A673 (cell line): ENCODE results near the gene TP53BP2. TPM values are rescaled to one million over a fixed set of nuclear protein-coding genes. Genes with fewer than 3 reads are reported as not detected.

ENCODE experiments used
- BruUV-seq: library from RNA; stranded (reverse); fragments of 400-500 nt; replicated peaks from 2 replicates; lab custom pipeline; 2021; lab: Mats Ljungman, UMichigan
- CTCF ChIA-PET: fragments of 300-600 bp; sonication (Branson Sonifier 250); formaldehyde crosslinking; loops from one replicate; lab custom pipeline; 2022; ENCODE audit warnings: antibody characterized with exemption; lab: Charles Lee
- POLR2A ChIA-PET: fragments of 300-600 bp; sonication (Branson Sonifier 250); formaldehyde crosslinking; loops from one replicate; lab custom pipeline; 2022; ENCODE audit warnings: antibody characterized with exemption; ENCODE audit not compliant: low non-redundant PET; lab: Charles Lee
- DNase-seq: peaks from one replicate; pipeline ENCODE4 v3.0.0-alpha.2; 2015; ENCODE audit warnings: low spot score
- H3K27ac ChIP-seq: fragments of 200-600 bp; sonication (generic); 2 replicates; pipeline ENCODE4 v1.5.1; 2016; ENCODE audit warnings: mixed run types, low read depth, mild to moderate bottlenecking, mixed read lengths, antibody characterized with exemption, low read length; ENCODE audit not compliant: poor library complexity, severe bottlenecking
- H3K27me3 ChIP-seq: fragments of 200-600 bp; sonication (generic); replicated peaks from 2 replicates; pipeline ENCODE4 v1.6.1; 2017; ENCODE audit warnings: mixed run types, low read depth, mild to moderate bottlenecking, mixed read lengths, antibody characterized with exemption, low read length; ENCODE audit not compliant: insufficient read depth, poor library complexity
- H3K36me3 ChIP-seq: fragments of 200-600 bp; sonication (generic); 2 replicates; pipeline ENCODE4 v1.6.1; 2016; ENCODE audit warnings: mixed run types, mild to moderate bottlenecking, mixed read lengths, antibody characterized with exemption, low read length; ENCODE audit not compliant: insufficient read depth, poor library complexity, severe bottlenecking
- H3K4me1 ChIP-seq: fragments of 200-600 bp; sonication (generic); 2 replicates; pipeline ENCODE4 v1.6.1; 2017; ENCODE audit warnings: mixed run types, mild to moderate bottlenecking, mixed read lengths, antibody characterized with exemption, low read length; ENCODE audit not compliant: insufficient read depth, poor library complexity, severe bottlenecking
- H3K4me3 ChIP-seq: fragments of 200-600 bp; sonication (generic); 2 replicates; pipeline ENCODE4 v1.5.1; 2016; ENCODE audit warnings: low read depth, mixed run types, mild to moderate bottlenecking, mixed read lengths, low read length; ENCODE audit not compliant: poor library complexity, severe bottlenecking
- H3K9me3 ChIP-seq: fragments of 200-600 bp; sonication (generic); 2 replicates; pipeline ENCODE4 v1.6.1; 2016; ENCODE audit warnings: mixed run types, low read depth, mild to moderate bottlenecking, mixed read lengths, antibody characterized with exemption, low read length; ENCODE audit not compliant: poor library complexity, severe bottlenecking
- CTCF ChIP-seq: fragments of 300-800, 200-600 bp; sonication (generic); conservative IDR thresholded peaks from 2 replicates; pipeline ENCODE4 v1.5.1; 2017; ENCODE audit warnings: low read depth, mild to moderate bottlenecking, antibody characterized with exemption, low read length, moderate library complexity, mixed read lengths
- EZH2 ChIP-seq: fragments of 200-600 bp; sonication (generic); IDR thresholded peaks from 2 replicates; pipeline ENCODE4 v1.6.1; 2017; ENCODE audit warnings: borderline replicate concordance, low read depth, mild to moderate bottlenecking, mixed read lengths, antibody characterized with exemption, low read length; ENCODE audit not compliant: poor library complexity, severe bottlenecking
- intact Hi-C: fragments of 100-400 bp; cut with micrococcal nuclease; formaldehyde crosslinking; loops from one replicate; pipeline ENCODE4 v1.10.0; 2022; ENCODE audit not compliant: unreplicated experiment
- total RNA-seq: library from RNA; stranded (reverse); gene quantifications from 2 replicates; pipeline ENCODE4 v1.2.3, GENCODE V29; 2021

Gene TP53BP2
- total RNA-seq, 1 experiment from 2014 or later, result 93.3 TPM

- intact Hi-C loops, result no loop called here
- TF ChIP-seq CTCF, result no peak
- no peak for TF ChIP-seq EZH2
- no peak for DNase-seq
- Histone ChIP-seq H3K4me3 (no peak overlapping the region), H3K36me3 (no peaks in the 10 kb centered on the region), H3K9me3 (no peaks in the 10 kb centered on the region), H3K27me3 (no peaks in the 10 kb centered on the region), H3K4me1 (peaks cover 56% of the 10 kb centered on the region), H3K27ac (no peak overlapping the region)
- ChIA-PET CTCF (no interaction called here), POLR2A (no interaction called here)
- BruUV-seq, result no TSS peak
Observed at GRCh38 chr1:223825767-223826748, 19.7 kb downstream of the TP53BP2 start.

- POLR2A ChIA-PET, result no interaction called here
Observed at GRCh38 chr1:223824712-223825111, 21.0 kb downstream of the TP53BP2 start.

GRCh38 chr1:223824287-223824686, 21.5 kb downstream of the TP53BP2 start:
- DNase-seq, result no peak
- H3K9me3 ChIP-seq, result no peaks in the 10 kb centered on the region
- CTCF ChIA-PET, result no interaction called here
- POLR2A ChIA-PET, result no interaction called here
- no peak for TF ChIP-seq EZH2
- no peak for TF ChIP-seq CTCF
- intact Hi-C loops, result no loop called here
- H3K4me1 ChIP-seq, result peaks cover 63% of the 10 kb centered on the region
- no peak overlapping the region for H3K4me3 ChIP-seq
- H3K36me3 ChIP-seq, result peaks cover under 1% of the 10 kb centered on the region
- BruUV-seq, result no TSS peak
- no peaks in the 10 kb centered on the region for H3K27me3 ChIP-seq
- no peak overlapping the region for H3K27ac ChIP-seq

More at GRCh38 chr1:223824712-223825111, 21.0 kb downstream of the TP53BP2 start:
- no peaks in the 10 kb centered on the region for H3K36me3 ChIP-seq
- H3K27ac ChIP-seq, result no peak overlapping the region
- H3K4me1 ChIP-seq, result peaks cover 64% of the 10 kb centered on the region
- H3K4me3 ChIP-seq, result no peak overlapping the region
- intact Hi-C loops, result no loop called here
- H3K27me3 ChIP-seq, result no peaks in the 10 kb centered on the region
- DNase-seq, result no peak
- H3K9me3 ChIP-seq, result no peaks in the 10 kb centered on the region
- CTCF ChIA-PET, result no interaction called here
- BruUV-seq, result no TSS peak
- TF ChIP-seq EZH2, result no peak
- no peak for TF ChIP-seq CTCF
